Astrocyte (in vitro differentiated cells and primary cell): ENCODE data around the gene PSME4.

ENCODE experiments used
- EZH2 ChIP-seq: IDR thresholded peaks from 2 replicates; pipeline ENCODE4 v1.6.1; 2012; ENCODE audit warnings: mild to moderate bottlenecking, low read length, inconsistent platforms; ENCODE audit not compliant: insufficient read depth
- TF ChIP-seq, protein P1 (sequence below): IDR thresholded peaks from 2 replicates; pipeline ENCODE4 v1.5.1; 2011; ENCODE audit warnings: low read depth, mild to moderate bottlenecking, inconsistent platforms, low read length, moderate library complexity; ENCODE audit not compliant: insufficient read depth

- TF ChIP-seq EZH2: no peak
- TF ChIP-seq, protein P1, sequence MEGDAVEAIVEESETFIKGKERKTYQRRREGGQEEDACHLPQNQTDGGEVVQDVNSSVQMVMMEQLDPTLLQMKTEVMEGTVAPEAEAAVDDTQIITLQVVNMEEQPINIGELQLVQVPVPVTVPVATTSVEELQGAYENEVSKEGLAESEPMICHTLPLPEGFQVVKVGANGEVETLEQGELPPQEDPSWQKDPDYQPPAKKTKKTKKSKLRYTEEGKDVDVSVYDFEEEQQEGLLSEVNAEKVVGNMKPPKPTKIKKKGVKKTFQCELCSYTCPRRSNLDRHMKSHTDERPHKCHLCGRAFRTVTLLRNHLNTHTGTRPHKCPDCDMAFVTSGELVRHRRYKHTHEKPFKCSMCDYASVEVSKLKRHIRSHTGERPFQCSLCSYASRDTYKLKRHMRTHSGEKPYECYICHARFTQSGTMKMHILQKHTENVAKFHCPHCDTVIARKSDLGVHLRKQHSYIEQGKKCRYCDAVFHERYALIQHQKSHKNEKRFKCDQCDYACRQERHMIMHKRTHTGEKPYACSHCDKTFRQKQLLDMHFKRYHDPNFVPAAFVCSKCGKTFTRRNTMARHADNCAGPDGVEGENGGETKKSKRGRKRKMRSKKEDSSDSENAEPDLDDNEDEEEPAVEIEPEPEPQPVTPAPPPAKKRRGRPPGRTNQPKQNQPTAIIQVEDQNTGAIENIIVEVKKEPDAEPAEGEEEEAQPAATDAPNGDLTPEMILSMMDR: no peak
Observed at GRCh38 chr2:53877556-53877955, 93.2 kb downstream of the PSME4 start.
